Measurements from ENCODE around the gene CXCL5.

Gene CXCL5

GRCh38 chr4:74039315-74039763, 40.9 kb upstream of the CXCL5 start:
- no peak overlapping the region for H3K27ac ChIP-seq
- TF ChIP-seq ZFX (IDR thresholded peaks at IDR 0.05), result no peak
- TF ChIP-seq CTCF (conservative IDR thresholded peaks at IDR 0.05), result no peak

GRCh38 chr4:74038425-74039314, 40.2 kb upstream of the CXCL5 start, which contains the start of gene CXCL3:
Gene CXCL3 (minus strand): TSS chr4:74038689. CDS start chr4:74038611, 78 bp downstream.
- TF ChIP-seq CTCF (conservative IDR thresholded peaks at IDR 0.05) (peak; percentile 34), ZFX (IDR thresholded peaks at IDR 0.05) (no peak)
- no peak within 1 kb of the TSS for H3K27ac ChIP-seq

- TF ChIP-seq ZFX (IDR thresholded peaks at IDR 0.05) (no peak), CTCF (conservative IDR thresholded peaks at IDR 0.05) (no peak)
- H3K27ac ChIP-seq, result no peak overlapping the region
Observed at GRCh38 chr4:74038086-74038424, 39.6 kb upstream of the CXCL5 start.

DNA sequence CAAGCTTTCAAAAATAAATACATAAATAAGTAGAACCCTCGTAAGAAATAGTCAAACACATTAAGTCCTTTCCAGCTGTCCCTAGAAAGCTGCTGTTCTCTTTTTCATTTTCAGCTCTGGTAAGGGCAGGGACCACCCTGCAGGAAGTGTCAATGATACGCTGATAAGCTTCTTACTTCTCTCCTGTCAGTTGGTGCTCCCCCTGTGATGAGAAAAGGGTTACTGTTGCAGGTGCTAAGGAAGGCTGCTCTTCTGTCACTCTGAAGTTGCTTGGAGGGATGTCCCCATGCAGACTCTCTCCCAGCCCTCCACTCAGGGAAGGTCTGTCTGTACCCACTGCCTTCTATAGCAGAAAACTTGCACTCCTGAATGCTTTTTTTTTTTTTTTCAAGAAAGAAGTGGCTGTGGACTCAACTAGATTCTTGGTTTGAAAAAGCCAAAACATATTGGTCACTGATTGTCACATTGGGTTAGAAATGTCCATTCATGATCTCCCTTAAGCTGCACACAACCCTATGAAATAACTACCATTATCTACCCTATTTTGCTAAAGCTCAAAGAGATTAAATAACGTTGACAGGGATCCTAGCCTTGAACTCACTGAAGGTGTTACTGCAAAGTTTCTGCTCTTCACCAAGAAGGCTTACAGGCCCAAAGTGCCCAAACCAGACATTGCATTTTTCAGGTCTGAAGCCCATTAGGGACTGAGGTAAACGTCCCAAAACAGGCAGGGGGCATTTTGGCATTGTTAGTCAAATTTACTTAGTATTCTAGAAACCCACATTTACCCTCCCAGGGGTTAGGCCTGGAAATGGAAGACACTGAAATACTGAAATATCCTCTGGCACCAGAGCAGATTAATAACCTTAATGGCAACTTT, 38.8 kb upstream of the CXCL5 start:
- no peak overlapping the region for H3K27ac ChIP-seq
- TF ChIP-seq CTCF (conservative IDR thresholded peaks at IDR 0.05) (no peak), ZFX (IDR thresholded peaks at IDR 0.05) (no peak)

DNA sequence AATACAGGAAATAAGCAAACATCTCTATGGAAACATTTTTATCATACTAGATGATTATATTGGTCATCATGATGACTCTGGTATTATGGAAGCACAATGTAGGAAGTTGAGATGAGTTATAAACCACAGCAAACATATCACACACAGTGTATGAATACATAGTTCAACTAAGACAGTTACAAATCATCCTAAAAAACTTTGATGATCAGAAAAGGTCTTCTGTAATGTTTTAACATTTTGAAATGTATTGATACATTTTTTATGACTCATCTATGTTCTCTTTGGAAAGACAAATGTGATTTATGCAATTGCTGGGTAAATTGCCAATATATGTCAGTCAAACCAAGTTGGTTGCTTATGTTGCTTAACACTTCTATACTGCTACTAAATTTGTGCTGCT, 35.3 kb upstream of the CXCL5 start:
- H3K27ac ChIP-seq, result no peak overlapping the region
- TF ChIP-seq CTCF (conservative IDR thresholded peaks at IDR 0.05) (no peak), ZFX (IDR thresholded peaks at IDR 0.05) (no peak)

- TF ChIP-seq ZFX (IDR thresholded peaks at IDR 0.05), result no peak
- TF ChIP-seq CTCF (conservative IDR thresholded peaks at IDR 0.05), result no peak
- H3K27ac ChIP-seq, result no peak overlapping the region
Observed at GRCh38 chr4:74032064-74032463, 33.6 kb upstream of the CXCL5 start.

DNA sequence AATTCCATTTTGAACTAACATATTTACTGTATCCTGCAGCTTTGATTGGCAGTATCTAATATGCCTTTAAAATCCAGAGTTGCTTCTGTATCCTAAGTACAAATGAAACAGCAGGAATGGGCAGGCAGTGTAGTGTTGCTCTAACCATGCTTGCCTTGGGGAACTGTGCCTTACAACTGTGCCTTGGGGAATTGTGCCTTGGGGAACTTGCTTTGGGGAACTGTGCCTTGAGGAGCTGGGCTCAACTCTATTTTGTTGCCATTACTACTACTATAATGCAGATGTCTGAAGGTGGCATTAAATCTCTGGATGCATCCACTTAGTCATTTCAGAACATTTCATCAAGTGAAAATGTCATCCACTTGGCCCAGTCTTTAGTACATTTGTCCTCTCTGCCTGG, 33.1 kb upstream of the CXCL5 start:
- no peak overlapping the region for H3K27ac ChIP-seq
- TF ChIP-seq ZFX (IDR thresholded peaks at IDR 0.05) (no peak), CTCF (conservative IDR thresholded peaks at IDR 0.05) (no peak)

Data from C4-2B (cell line).